Measurements from ENCODE around the gene TMUB1.

TMUB1 gene

DNA sequence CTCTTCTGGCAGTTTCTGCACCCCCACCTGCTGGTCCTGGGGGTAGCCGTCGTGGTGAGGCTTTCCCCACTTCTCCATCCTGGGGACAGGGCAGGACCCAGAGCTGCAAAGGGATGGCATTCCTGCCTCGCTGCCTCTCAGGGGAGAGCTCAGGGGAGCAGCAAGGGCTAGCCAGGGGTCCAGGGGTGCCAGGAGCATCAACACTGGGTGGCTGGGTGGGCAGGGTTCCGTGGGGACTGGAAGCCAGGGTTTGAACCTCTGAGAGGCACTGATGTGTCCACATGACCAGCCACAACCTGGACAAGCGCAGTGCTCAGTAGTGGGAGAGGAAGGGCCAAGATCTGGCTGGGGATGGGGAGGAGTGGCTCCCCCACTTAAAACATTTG is 49.4 kb downstream of the TMUB1 start:
- DNase-seq (ENCODE audit: low read depth in 2 of 2), result no peak

DNA sequence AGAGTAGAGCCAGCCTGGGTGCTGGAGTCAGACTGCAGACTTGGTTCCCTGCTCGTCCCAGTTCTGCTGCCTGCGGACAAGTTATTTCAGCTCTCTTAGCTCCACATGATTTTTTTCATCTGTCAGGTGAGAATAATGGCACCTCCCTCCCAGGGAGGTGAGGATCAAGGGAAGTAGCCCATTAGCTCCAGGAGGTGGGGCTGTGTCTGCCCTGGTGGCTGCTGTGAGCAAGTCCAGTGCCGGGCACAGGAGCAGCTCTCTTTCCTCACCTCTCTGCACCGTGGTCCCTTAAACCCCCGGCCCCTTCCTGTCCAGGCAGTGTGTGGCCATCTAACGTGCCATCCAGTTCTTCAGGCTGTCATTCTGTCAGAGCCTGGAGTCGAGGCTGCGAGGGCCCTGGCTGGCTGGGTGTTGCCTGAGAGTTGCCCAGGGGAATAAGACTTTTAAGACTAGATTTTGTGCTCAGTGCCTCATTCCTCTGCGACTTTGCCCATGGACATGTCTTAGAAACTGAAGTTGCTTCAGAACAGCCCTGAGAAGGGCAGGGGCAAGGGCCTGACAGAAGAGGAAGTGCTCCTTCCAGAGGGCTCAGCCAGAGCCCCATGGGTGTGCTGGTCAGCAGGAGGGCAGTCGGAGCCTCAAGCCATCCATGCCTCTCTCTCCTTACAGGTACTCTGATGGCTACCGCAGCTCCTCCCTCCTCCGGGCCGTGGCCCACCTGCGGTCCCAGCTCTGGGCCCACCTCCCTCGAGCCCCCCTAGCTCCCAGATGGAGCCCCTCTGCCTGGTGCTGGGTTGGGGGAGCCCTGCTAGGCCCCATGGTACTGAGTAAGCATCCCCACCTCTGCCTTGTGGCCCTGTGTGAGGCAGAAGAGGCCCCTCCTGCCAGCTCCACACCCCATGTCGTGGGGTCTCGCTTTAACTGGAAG is 50.1 kb downstream of the TMUB1 start:
- no peak for DNase-seq (ENCODE audit: low read depth in 2 of 2)
